Right forelimb (tissue), 1 donor: ENCODE results near the gene XRCC3.
"Not testable (repeated sequence)": the region's sequence is repeated elsewhere in the genome, so short reads cannot be mapped to it uniquely, and the experiment has no call there.

Experiments used
- DNase-seq: peaks from one replicate; pipeline ENCODE4 v3.0.0-alpha.2; 2018

The XRCC3 gene

DNA sequence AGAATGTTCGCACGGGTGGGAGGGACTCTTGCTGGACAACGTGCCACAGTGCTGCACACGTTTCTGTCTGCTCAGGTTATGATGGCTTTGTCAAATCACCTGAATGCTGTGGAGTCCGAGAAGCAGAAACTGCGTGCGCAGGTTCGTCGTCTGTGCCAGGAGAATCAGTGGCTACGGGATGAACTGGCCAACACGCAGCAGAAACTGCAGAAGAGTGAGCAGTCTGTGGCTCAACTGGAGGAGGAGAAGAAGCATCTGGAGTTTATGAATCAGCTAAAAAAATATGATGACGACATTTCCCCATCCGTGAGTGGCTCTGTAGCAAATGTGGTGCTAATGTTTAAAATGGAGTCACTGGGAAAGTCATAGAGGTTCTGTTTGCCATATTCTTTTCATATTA is 57.8 kb downstream of the XRCC3 start:
- DNase-seq, result no peak

DNA sequence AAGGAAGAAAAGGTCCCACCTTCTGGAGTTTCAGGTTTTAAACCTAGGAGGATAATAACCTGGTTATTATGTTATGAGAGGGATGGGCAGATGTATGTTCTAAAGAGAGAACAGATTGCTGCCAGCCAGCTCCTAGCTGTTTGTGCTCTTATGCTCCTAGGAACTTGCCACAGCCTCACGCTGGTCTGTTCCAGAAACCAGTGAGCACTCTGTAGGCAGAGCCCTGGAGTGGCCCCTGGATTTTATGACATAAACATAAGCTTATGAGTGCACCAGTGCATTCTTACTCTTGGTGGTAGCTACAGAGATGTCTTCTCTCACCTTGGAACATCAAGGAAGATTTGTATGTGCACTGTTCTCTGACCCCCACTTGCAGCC is 58.5 kb downstream of the XRCC3 start:
- DNase-seq, result no peak

DNA sequence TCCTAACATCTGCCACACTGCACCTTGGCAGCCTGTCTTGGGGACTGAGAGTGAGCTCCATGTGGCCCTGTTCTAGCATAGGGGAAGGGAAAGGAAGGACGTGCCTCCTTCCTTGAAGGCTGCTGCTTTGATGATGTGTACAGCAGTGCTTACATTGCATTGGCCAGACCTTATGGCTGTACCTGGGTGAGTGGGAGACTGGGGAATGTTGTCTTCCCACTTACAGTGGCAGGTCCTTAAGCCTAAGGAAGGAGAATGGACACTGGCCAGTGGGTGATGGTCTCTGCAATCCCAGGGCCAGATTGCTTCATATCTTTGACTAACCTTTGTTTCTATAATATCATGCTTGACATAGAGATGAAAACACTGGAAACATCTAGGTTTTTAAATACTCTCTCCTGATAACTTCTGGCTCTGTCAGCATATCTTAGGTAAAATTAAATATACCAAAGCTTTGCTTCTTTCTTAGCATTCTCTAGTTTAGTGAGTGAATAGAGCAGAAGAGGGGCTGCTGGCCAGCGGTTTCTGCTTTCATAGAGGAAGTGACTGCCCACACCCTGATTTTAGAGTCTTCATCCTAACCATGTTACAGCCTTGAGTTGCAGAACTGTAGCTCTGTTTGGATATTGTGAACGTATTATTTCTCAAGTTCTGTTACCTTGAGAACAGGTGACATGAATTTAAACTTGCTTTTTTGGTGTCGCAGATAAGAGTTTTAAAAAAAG is 59.1 kb downstream of the XRCC3 start:
- DNase-seq, result no peak

DNA sequence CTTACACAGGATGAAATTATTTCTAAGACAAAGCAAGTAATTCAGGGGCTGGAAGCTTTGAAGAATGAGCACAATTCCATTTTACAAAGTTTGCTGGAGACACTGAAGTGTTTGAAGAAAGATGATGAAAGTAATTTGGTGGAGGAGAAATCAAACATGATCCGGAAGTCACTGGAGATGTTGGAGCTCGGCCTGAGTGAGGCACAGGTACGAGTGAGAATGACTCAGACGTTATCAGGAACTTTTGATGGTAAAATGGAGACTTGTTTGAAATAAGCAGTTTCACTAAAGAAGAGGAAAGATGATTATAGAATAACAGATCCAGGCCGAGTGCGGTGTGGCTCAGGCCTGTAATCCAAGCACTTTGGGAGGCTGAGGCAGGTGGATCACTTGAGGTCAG is 60.6 kb downstream of the XRCC3 start:
- no peak for DNase-seq

DNA sequence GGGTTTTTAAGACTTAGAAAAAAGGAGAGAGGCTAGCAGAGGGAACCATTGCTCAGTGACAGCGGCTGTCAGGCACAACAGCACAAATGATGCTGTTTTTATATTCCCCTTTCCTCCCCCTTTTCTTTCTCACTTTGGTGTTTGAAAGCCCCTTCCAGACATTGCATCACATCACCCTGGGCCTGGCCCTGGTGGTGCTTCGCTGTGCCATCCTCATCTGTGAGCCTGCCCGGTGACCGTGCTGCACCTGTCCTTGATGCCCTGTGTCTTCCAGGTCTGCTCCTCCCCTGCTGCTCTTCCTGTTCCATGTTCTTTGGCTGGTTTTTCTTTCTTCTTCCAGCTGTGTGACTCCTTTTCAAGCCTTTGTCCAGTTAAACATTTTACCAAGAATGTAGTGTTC is 61.4 kb downstream of the XRCC3 start:
- DNase-seq, result no peak

DNA sequence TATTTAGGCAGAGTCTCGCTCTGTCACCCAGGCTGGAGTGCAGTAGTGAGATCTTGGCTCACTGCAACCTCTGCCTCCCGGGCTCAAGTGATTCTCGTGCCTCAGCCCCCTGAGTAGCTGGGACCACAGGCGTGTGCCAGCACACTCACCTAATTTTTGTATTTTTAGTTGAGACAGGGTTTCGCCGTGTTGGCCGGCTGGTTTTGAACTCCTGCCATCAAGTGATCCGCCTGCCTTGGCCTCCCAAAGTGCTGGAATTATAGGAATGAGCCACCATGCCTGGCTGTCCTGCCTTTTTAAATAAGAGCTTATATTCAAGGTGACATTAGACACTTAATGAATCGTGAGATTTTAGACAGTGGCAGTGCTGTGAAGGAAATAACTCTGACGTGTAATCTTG is 61.9 kb downstream of the XRCC3 start:
- not testable (repeated sequence) for DNase-seq

DNA sequence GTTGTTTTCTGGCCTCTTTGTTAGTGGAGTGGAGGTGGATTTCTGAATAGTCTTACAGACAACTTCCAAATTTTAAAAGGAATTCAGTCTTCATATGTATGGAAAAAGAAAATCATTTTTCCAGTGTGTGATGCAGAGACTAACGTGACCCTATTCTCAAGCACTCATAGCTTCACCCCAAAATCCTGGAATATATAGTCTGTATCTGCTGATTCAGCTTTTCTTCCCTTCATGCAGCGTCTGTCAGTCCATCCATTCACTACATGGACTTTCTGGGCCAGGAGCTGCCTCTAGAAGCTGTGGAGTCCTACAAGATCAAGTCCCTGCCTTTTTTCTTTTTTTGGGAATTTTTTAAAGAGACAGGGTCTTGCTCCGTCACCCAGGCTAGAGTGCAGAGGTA is 62.4 kb downstream of the XRCC3 start:
- no peak for DNase-seq

DNA sequence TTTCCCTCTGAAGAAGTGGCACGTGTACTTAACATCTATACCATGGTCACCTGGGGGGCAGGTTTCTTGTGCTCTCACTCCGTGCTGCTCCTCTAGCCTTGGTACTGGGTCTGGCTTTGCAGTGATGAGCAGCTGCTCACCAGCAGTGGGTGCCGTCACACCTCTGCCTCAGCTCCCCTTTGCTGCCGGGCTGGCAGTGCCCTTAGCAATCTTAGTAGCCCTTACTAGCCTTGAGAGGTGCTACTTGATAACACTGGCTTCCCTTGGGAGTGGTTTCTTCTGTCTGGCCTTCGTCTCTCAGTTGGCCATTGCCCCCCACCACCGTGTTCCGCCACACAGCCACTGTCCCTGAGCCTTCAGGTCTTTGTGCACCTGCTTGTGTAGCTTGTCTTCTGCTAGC is 63.7 kb downstream of the XRCC3 start:
- DNase-seq, result no peak

DNA sequence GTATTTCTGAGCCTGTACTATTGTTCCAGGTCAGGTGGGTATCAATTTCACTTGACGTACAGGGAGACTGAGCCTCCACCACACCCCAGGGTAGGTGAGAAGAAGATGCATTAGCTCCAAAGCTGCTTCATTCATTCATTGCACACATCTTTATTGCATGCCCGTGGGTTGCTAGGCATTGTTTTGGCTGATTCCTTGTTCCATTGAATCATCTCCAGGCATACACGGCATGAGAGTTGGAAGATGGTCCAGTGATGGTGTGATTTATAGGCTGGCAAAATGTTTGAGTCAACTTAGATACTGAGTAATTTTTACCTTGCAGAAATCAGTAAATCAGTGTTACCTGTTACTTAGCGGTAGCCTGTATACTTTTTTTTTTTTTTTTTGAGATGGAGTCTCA is 65.0 kb downstream of the XRCC3 start:
- DNase-seq, result no peak

DNA sequence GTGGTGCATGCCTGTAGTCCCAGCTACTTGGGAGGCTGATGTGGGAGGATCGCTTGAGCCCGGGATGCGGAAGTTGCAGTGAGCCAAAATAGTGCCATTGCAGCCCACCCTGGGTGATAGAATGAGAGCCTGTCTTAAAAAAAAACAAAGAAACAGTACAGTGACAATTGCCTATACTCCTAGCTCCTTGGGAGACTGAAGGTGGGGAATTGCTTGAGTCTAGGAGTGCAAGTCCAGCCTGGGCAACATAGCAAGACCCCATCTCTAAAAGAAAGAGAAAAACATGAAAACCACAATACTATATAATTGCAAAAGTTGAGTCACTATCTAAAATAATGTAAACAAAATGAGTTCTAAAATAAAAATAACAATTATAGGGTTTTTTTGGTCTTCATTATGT is 66.2 kb downstream of the XRCC3 start:
- no peak for DNase-seq
